H1 (cell line): ENCODE measurements around the gene ADAM12. TPM values are rescaled to one million over a fixed set of nuclear protein-coding genes. Genes with fewer than 3 reads are reported as not detected.

Source experiments
- BCL11A ChIP-seq, 2 experiments: IDR thresholded peaks; one replicate each; pipeline ENCODE4 v1.6.1; 2011; ENCODE audit warnings: low read depth in 2 of 2, low read length in 2 of 2, mild to moderate bottlenecking in 2 of 2
- CHD2 ChIP-seq: IDR thresholded peaks from 2 replicates; pipeline ENCODE4 v1.6.1; 2012; ENCODE audit warnings: low read length, improper control_type of control experiment
- RBBP5 ChIP-seq: IDR thresholded peaks from 2 replicates; pipeline ENCODE4 v1.7.1; 2012; ENCODE audit warnings: low read depth, mild to moderate bottlenecking, inconsistent platforms, low read length, moderate library complexity, borderline replicate concordance
- SP4 ChIP-seq: IDR thresholded peaks from 2 replicates; pipeline ENCODE4 v1.6.1; 2012; ENCODE audit warnings: low read length, inconsistent platforms
- polyA plus RNA-seq, 7 experiments: library from polyadenylated mRNA; depleted of rRNA in 3 of 7; stranded (reverse) in 5 of 7; unstranded in 2 of 7; fragments of >200 nt in 5 of 7; fragments of 200-250 nt in 2 of 7; gene quantifications; 1 replicate in 5 of 7; 2 replicates in 1 of 7; 4 replicates in 1 of 7; pipeline versions ENCODE4 v1.2.1 to v1.2.3, GENCODE V29; 2011 to 2013; ENCODE audit warnings: missing spikeins in 2 of 7, mixed read lengths in 2 of 7
- total RNA-seq: library from RNA; stranded (reverse); fragmentation: NEBNext Ultra II Directional; extraction: Animal tissue kit (Norgen Biotek cat#: 25700); gene quantifications from 2 replicates; pipeline ENCODE4 v1.2.1, GENCODE V29; 2021

Gene ADAM12
- total and polyA plus RNA-seq, 2 of the 8 experiments (the other 6 are each of a cell fraction or from before 2014, with no cell fraction given): 0.07 to 0.17 TPM

GRCh38 chr10:125995726-125996304 is 392.5 kb downstream of the ADAM12 start (continued):
- TF ChIP-seq RBBP5: no peak
- no peak for TF ChIP-seq SP4
- TF ChIP-seq BCL11A (IDR thresholded peaks at IDR 0.05; ENCODE audit: low read depth in 2 of 2, low read length in 2 of 2): no peak
- no peak for TF ChIP-seq CHD2
